HepG2 (cell line): ENCODE results near the gene RTF1. TPM values are rescaled to one million over a fixed set of nuclear protein-coding genes. Genes with fewer than 3 reads are reported as not detected.

ENCODE experiments used
- AGO2 ChIP-seq: fragments of 200-400 bp; formaldehyde crosslinking; optimal IDR thresholded peaks from 2 replicates; pipeline ENCODE3; 2017; ENCODE audit warnings: mild to moderate bottlenecking, low read depth, low read length, moderate library complexity
- EEA1 ChIP-seq: sonication (generic); formaldehyde crosslinking; IDR thresholded peaks from 2 replicates; pipeline ENCODE4 v1.5.1; 2020; ENCODE audit warnings: mild to moderate bottlenecking, missing genetic modification reagents, borderline replicate concordance
- FOXO1 ChIP-seq: sonication (generic); formaldehyde crosslinking; IDR thresholded peaks from 2 replicates; pipeline ENCODE4 v1.4.0; 2020; ENCODE audit warnings: missing genetic modification reagents
- NFAT5 ChIP-seq: sonication (generic); formaldehyde crosslinking; IDR thresholded peaks from 2 replicates; pipeline ENCODE4 v1.4.0; 2020; ENCODE audit warnings: missing genetic modification reagents
- POLR2G ChIP-seq: fragments of 200-400 bp; formaldehyde crosslinking; IDR thresholded peaks from 2 replicates; pipeline ENCODE4 v1.6.1; 2018; ENCODE audit warnings: mild to moderate bottlenecking, low read depth, low read length, moderate library complexity
- TARDBP ChIP-seq: sonication (generic); formaldehyde crosslinking; IDR thresholded peaks from 2 replicates; pipeline ENCODE4 v1.8.0; 2022; ENCODE audit warnings: mild to moderate bottlenecking, missing genetic modification reagents
- TOPORS ChIP-seq: sonication (generic); formaldehyde crosslinking; IDR thresholded peaks from 2 replicates; pipeline ENCODE4 v1.8.0; 2023; ENCODE audit warnings: mild to moderate bottlenecking, missing genetic modification reagents
- ZBTB40 ChIP-seq, 2 experiments: fragments of 450-650 bp in 1 of 2; sonication (generic) in 1 of 2; formaldehyde crosslinking in 1 of 2; IDR thresholded peaks; 2 replicates each; pipeline versions ENCODE4 v1.6.1 to v1.8.0; 2016 to 2022; ENCODE audit warnings: antibody characterized with exemption in 1 of 2, mild to moderate bottlenecking in 1 of 2, missing genetic modification reagents in 1 of 2
- ZNF3 ChIP-seq: IDR thresholded peaks from 2 replicates; pipeline ENCODE4 v1.7.0; 2017; ENCODE audit warnings: inconsistent platforms
- ZNF570 ChIP-seq: sonication (generic); formaldehyde crosslinking; IDR thresholded peaks from 2 replicates; pipeline ENCODE4 v1.4.0; 2020; ENCODE audit warnings: mild to moderate bottlenecking, missing genetic modification reagents, borderline replicate concordance
- ZNF703 ChIP-seq: sonication (generic); formaldehyde crosslinking; IDR thresholded peaks from 2 replicates; pipeline ENCODE4 v1.5.1; 2020; ENCODE audit warnings: missing genetic modification reagents, mild to moderate bottlenecking, moderate library complexity, borderline replicate concordance
- polyA plus RNA-seq, 8 experiments: library from polyadenylated mRNA; depleted of rRNA in 3 of 8; stranded (reverse) in 7 of 8; unstranded in 1 of 8; fragments of >200 nt; fragmentation: Illumina TruSeq in 4 of 8; extraction: Trizol in 4 of 8; gene quantifications; 2 replicates each; pipeline versions ENCODE4 v1.2.1 to v1.2.3, GENCODE V29; 2011 to 2016; ENCODE audit warnings: low read depth in 4 of 8, missing spikeins in 1 of 8, mixed read lengths in 1 of 8; ENCODE audit not compliant: insufficient read depth in 1 of 8
- total RNA-seq, 5 experiments: library from RNA; depleted of rRNA; stranded (reverse); fragments of >200 nt; fragmentation: Illumina TruSeq; extraction: Trizol; gene quantifications; 2 replicates each; pipeline ENCODE4 v1.2.3, GENCODE V29; 2016; ENCODE audit warnings: low read depth in 1 of 5
- TF ChIP-seq, protein P1 (sequence below): sonication (generic); formaldehyde crosslinking; IDR thresholded peaks from 2 replicates; pipeline ENCODE4 v1.5.1; 2020; ENCODE audit warnings: missing genetic modification reagents, mild to moderate bottlenecking, borderline replicate concordance

RTF1 gene
- total and polyA plus RNA-seq, 2 of the 13 experiments (the other 11 are each of a cell fraction or from before 2014, with no cell fraction given), result 13.9 to 17.9 TPM

DNA sequence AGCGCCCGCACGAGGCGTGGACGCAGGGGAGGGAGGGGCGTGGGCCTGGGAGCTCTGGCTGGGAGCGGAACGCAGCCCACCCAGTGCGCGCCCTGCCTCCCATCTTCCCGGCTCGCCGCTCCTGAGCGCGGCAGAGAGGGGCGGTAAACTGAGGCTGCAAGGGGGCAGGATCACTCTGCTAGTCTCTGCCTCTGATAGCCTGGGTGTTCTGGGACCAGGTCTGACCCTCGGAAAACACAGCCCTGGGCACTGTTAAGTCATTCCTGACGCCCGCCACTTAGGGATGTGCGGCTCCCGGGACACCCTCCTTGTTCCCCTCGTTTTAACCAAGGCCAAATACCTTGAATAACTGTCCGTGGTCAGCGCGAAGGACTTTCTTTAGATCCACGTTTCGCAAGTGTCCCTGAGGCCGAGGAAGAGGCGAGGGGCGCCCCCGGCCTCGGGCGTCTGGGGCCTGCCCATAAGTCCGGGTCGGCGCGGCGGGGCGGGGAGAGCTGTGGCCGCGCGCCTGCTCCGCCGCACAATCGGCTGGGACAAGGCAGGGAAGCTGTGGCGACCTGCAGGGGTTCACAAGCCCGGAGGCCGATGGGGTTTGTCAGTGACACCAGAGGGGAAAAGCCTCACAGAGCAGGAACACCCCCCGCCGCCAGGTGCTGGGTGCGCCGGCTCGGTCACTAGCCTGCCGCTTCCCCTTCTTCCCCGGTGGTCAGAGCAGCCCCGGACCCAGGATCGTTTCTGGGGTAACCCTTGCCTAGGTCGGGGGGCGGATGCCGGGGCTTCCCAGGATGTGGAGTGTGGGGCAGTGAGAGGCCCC lies 78.2 kb downstream of the RTF1 start (continued):
- peak; percentile 30; the same call in 1 of the 2 replicates for TF ChIP-seq TARDBP (CRISPR knock-in tag)
- no peak; the same call in none of the 2 replicates for TF ChIP-seq EEA1
- no peak for TF ChIP-seq NFAT5
- peak; percentile 3; the same call in 1 of the 2 replicates for TF ChIP-seq POLR2G
- peak; percentile 30 for TF ChIP-seq AGO2
- TF ChIP-seq, protein P1, sequence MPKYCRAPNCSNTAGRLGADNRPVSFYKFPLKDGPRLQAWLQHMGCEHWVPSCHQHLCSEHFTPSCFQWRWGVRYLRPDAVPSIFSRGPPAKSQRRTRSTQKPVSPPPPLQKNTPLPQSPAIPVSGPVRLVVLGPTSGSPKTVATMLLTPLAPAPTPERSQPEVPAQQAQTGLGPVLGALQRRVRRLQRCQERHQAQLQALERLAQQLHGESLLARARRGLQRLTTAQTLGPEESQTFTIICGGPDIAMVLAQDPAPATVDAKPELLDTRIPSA (CRISPR knock-in tag), result no peak
- TF ChIP-seq ZNF570 (CRISPR knock-in tag), result no peak
- TF ChIP-seq ZNF703 (CRISPR knock-in tag), result 0 out of 2 replicates have a peak, but pooled peaks have one; percentile 67
- no peak for TF ChIP-seq ZNF3 (CRISPR knock-in tag)
- no peak for TF ChIP-seq TOPORS (CRISPR knock-in tag)
- TF ChIP-seq ZBTB40 (IDR thresholded peaks at IDR 0.05), result no peak
- no peak for TF ChIP-seq ZBTB40 (CRISPR knock-in tag; IDR thresholded peaks at IDR 0.05)
- TF ChIP-seq FOXO1, result no peak
